Upper lobe of left lung (tissue), 6 donors: ENCODE results near the gene SLC25A12. TPM values are rescaled to one million over a fixed set of nuclear protein-coding genes. Genes with fewer than 3 reads are reported as not detected.

Experiments
- ATAC-seq, 2 donors: fragments of 200-7000 bp; cut with Tn5 transposase; one replicate each; pipeline ENCODE4 v1.9.1; 2022; ENCODE audit warnings: mild to moderate bottlenecking in 2 of 2, moderate library complexity in 2 of 2; ENCODE audit not compliant: low FRiP score in 2 of 2
- DNase-seq, 2 donors: peaks; one replicate each; pipeline ENCODE4 v3.0.0-alpha.2; 2019 to 2020
- H3K27ac ChIP-seq, 4 donors: fragments of 200-600 bp; sonication (generic); one replicate each; pipeline ENCODE4 v1.5.1; 2016 to 2019
- H3K27me3 ChIP-seq, 4 donors: fragments of 200-600 bp; sonication (generic); one replicate each; pipeline ENCODE4 v1.5.1; 2017 to 2019
- H3K36me3 ChIP-seq, 4 donors: fragments of 200-600 bp; sonication (generic); one replicate each; pipeline ENCODE4 v1.5.1; 2016 to 2019
- H3K4me1 ChIP-seq, 4 donors: fragments of 200-600 bp; sonication (generic); one replicate each; pipeline ENCODE4 v1.5.1; 2018 to 2019
- H3K4me3 ChIP-seq, 4 donors: fragments of 200-600 bp; sonication (generic); one replicate each; pipeline ENCODE4 v1.5.1; 2017 to 2019; ENCODE audit warnings: mild to moderate bottlenecking in 2 of 4, moderate library complexity in 1 of 4
- H3K9me3 ChIP-seq, 4 donors: fragments of 200-600 bp; sonication (generic); one replicate each; pipeline ENCODE4 v1.5.1; 2018 to 2019
- EP300 ChIP-seq, 4 donors: sonication (generic); formaldehyde crosslinking; IDR thresholded peaks; one replicate each; pipeline ENCODE4 v1.5.1; 2017; ENCODE audit warnings: antibody characterized with exemption in 4 of 4, control low read depth in 2 of 4
- POLR2A ChIP-seq, 4 donors: fragments of 450-650 bp; IDR thresholded peaks; one replicate each; pipeline ENCODE4 v1.5.1; 2016 to 2017; ENCODE audit warnings: antibody characterized with exemption in 4 of 4, mild to moderate bottlenecking in 2 of 4
- POLR2AphosphoS5 ChIP-seq, 2 donors: sonication (generic); formaldehyde crosslinking; IDR thresholded peaks; one replicate each; pipeline ENCODE4 v1.5.1; 2017; ENCODE audit warnings: antibody characterized with exemption in 2 of 2
- WGBS, 2 donors: methylation state at CpG; one replicate each; pipeline ENCODE4 v1.1.5; 2017 to 2018; 5-methylcytosine and 5-hydroxymethylcytosine counted together
- small RNA-seq, 4 donors: library from RNA; depleted of rRNA; stranded (forward); fragments of <200 nt; gene quantifications; one replicate each; pipeline ENCODE3, GENCODE V24; 2016
- total RNA-seq, 6 donors: library from RNA; depleted of rRNA in 4 of 6; stranded (reverse); fragments of >200 nt in 4 of 6; gene quantifications; one replicate each; pipeline versions ENCODE4 v1.1.0 to v1.2.1, GENCODE V29; 2016 to 2021
- TF ChIP-seq, protein P1 (sequence below), 6 experiments: fragments of 450-650 bp in 4 of 6; fragments of 200-600 bp in 2 of 6; sonication (generic) in 2 of 6; IDR thresholded peaks; one replicate each; pipeline ENCODE4 v1.5.1; 2016 to 2019; ENCODE audit warnings: antibody characterized with exemption in 6 of 6
- donor health status: DM: no; HTN: no; CAD: no; lungs with moderate emphysema.
- donor health status: DM: no; HTN: yes; CAD: no; lungs with severe emphysema.

SLC25A12 gene
- total RNA-seq, 6 donors from 2014 or later = 6.2 to 27.2 (median 11.3) TPM

- WGBS, 2 donors = 62 to 76% methylated on average over 4 of the region's 4 CpGs
- H3K27ac ChIP-seq = no peak overlapping the region
- H3K9me3 ChIP-seq = no peaks in the 10 kb centered on the region
- TF ChIP-seq POLR2AphosphoS5 (IDR thresholded peaks at IDR 0.05) = no peak
- no peak for TF ChIP-seq POLR2A (IDR thresholded peaks at IDR 0.05)
- no peak for TF ChIP-seq EP300 (IDR thresholded peaks at IDR 0.05)
- TF ChIP-seq, protein P1, sequence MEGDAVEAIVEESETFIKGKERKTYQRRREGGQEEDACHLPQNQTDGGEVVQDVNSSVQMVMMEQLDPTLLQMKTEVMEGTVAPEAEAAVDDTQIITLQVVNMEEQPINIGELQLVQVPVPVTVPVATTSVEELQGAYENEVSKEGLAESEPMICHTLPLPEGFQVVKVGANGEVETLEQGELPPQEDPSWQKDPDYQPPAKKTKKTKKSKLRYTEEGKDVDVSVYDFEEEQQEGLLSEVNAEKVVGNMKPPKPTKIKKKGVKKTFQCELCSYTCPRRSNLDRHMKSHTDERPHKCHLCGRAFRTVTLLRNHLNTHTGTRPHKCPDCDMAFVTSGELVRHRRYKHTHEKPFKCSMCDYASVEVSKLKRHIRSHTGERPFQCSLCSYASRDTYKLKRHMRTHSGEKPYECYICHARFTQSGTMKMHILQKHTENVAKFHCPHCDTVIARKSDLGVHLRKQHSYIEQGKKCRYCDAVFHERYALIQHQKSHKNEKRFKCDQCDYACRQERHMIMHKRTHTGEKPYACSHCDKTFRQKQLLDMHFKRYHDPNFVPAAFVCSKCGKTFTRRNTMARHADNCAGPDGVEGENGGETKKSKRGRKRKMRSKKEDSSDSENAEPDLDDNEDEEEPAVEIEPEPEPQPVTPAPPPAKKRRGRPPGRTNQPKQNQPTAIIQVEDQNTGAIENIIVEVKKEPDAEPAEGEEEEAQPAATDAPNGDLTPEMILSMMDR (IDR thresholded peaks at IDR 0.05) = no peak
- peaks cover 9 to 81% (median 27%) of the 10 kb centered on the region in 4 donors for H3K36me3 ChIP-seq
- DNase-seq = no peak
- ATAC-seq = no peak
- H3K4me1 ChIP-seq = no peaks in the 10 kb centered on the region
- H3K27me3 ChIP-seq = no peaks in the 10 kb centered on the region
- H3K4me3 ChIP-seq = no peak overlapping the region
These were observed 157.9 kb downstream of the SLC25A12 start for GRCh38 chr2:171735991-171736710.

Small RNAs within 50 kb of the gene (small RNA-seq; reads per million reads assigned to genes)
- gene RNU6-182P = 0 reads per million in 4 donors

Other genes with a start within 250 kb of the SLC25A12 start
- 10 to 100 TPM; 66.1 to 91.6 (median 78.7) TPM for gene DYNC1I2, start 206.8 kb downstream of the SLC25A12 start, total RNA-seq
- 10 to 100 TPM; 10.3 to 42.6 (median 25.7) TPM for gene HAT1, start 28.2 kb upstream of the SLC25A12 start, total RNA-seq
- gene METAP1D, start 105.7 kb upstream of the SLC25A12 start, total RNA-seq = 1 to 10 TPM in 5 of 6 donors, under 1 TPM in 1; 0.11 to 6.3 (median 2.9) TPM
- gene DLX1, start 191.3 kb upstream of the SLC25A12 start, total RNA-seq = not detected
- gene DLX2, start 208.7 kb upstream of the SLC25A12 start, total RNA-seq = not detected